GM21515 (cell line): ENCODE measurements around the gene CFAP119.

ENCODE experiments used
- ATAC-seq: cut with Tn5 transposase; IDR thresholded peaks from one replicate; pipeline ENCODE4 v1.9.1; 2021; ENCODE audit not compliant: unreplicated experiment

CFAP119 gene

DNA sequence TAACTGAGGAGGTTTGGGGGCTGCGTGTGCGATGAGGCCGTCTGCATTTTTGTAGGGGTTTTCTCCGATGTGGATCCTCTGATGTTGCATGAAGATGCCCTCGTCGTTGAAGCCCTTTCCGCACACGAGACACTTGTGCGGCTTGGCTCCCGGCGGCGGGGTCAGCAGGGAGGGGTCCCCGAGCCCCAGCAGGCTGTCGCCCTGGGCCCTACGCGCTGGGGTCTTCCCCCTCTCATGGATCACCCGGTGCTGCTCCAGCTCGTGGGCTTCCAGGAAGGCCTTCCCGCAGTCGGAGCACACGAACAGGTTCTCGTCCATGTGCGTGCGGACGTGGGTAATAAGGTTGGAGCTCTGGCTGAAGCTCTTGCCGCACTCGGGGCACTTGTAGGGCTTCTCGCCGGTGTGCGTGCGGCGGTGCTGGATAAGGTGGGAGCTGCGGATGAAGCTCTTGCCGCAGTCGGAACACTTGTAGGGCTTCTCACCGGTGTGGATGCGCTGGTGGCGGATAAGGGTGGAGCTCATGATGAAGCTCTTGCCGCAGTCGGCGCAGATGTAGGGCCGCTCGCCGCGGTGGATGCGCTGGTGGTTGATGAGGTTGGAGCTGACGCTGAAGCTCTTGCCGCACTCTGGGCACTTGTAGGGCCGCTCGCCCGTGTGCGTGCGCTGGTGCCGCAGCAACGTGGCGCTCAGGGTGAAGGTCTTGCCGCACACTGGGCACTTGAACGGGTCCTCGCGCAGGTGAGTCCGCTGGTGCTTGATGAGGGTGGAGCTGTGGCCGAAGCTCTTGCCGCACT lies 20.8 kb upstream of the CFAP119 start:
- no peak for ATAC-seq

DNA sequence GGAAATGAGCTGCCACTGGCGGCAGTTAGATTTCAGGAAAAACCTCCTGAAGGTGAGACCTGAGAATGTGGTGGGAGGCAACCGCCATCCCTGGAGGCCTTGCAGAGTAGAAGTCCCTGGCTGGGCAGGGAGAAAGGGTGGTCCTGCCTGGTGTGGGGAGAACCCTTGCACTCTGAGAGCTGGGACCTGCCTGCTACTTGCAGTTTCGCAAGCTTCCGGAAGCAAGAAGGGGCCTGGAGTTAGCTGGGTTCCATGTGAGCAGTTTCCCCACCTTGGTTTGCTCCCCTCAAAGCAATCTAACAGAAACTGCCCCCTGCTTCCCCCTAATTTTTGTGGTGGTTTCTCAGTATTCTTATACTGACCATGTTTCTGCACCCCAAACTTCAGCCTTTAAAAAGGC lies 18.7 kb upstream of the CFAP119 start:
- no peak for ATAC-seq

DNA sequence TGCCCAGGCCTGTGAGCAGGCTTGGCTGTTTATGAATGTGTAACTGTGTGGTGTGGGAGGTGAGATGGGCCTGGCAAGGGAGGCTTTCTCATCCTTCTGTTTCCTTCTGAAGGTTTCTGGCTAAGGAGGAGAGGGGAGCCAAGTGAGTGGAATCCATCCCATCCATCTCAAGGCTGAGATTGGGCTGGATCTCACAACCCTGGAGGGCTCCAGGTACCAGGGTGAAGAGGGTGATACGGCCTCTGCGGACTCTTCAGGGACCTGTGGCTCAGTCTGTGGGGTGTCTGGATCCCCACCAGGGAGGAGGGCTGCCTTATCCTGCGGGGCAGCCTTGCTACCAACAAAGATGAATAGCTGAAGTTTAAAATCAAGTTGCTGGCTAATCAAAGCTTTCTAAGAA lies 18.2 kb upstream of the CFAP119 start:
- ATAC-seq = no peak

DNA sequence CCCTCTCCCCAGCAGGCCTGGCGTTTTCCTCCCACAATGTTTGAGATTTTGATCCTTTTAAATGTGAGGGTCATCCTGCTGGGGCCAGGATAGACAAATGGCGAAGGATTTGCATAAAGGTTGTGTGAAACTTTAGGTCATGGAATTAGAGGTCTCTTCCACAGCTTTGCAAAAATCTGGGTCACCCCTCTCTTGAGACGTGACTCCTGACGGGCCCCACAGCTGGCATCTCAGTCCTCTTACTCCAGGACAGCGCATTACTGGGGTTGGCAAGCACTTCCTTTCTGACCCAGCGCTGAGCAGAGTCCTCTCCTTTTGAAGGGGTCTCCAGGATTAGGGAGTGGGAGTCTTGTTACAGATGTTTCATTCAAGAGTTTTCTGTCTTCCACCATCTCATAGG lies 17.7 kb upstream of the CFAP119 start:
- ATAC-seq = no peak

DNA sequence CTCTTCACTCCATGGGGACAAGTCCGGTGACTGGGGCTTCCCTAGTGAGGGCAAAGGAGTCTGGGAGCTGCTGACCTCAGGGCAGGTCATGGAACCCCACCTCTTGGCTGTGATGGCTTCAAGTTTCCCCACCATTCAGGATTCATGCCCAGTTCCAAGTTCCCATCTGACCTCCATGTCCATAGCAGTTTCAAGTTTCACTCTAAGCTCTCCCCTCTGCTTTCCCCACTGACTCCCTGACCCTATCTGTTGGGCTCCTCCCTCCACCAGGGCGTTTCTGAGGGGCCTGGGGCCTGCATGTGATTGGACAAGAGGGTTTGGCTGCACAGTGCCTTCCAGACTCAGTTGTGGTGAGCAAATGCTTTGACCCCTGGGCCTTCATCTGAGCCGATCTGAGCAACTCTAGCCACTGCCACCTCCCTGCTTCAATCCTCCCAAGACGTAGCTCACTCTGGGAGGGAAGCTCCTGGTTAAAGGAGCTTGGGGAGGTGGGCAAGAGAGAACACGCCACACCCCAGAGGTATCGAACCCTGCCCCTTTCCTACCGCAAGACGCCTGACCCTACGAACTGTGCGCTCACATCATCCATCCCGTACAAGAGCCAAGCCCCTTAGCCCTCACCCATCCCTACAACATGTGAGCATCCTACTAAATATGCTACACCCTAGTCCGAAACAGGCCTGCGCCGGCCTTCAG lies 16.8 kb upstream of the CFAP119 start:
- ATAC-seq = no peak

DNA sequence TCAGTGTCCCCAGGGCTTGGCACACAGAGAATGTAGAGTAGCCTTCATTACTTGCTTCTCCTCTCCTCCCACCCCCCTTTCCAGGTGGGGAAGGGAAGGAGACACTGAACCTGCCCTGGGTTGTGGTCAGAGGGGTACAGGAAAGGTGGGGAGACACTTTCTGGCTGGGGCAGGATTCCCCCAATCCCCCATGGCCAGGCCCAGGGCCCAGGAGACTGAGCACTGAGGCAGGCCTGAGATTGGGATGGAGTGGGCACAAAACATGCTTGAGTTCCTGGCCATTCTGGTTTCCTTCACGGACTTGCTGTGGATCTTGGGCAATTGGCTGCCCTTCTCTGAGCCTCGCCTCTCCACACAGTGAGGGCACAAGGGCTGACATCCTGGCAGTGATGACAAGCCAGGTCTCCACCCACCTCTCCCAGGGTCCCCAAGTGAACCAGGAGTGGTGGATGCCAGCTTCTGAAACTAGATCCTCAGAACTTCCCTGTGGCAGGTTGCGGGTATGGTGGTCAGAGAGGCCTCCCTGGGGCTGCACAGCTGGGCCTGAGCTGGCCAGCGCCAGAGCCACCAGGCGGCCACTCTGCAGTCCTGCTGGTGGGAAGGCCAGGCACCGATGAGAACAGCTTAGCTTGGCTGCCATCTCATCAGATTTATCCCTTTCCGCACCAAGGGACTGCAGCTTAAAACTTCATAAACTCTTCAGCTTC lies 15.9 kb upstream of the CFAP119 start:
- no peak for ATAC-seq

DNA sequence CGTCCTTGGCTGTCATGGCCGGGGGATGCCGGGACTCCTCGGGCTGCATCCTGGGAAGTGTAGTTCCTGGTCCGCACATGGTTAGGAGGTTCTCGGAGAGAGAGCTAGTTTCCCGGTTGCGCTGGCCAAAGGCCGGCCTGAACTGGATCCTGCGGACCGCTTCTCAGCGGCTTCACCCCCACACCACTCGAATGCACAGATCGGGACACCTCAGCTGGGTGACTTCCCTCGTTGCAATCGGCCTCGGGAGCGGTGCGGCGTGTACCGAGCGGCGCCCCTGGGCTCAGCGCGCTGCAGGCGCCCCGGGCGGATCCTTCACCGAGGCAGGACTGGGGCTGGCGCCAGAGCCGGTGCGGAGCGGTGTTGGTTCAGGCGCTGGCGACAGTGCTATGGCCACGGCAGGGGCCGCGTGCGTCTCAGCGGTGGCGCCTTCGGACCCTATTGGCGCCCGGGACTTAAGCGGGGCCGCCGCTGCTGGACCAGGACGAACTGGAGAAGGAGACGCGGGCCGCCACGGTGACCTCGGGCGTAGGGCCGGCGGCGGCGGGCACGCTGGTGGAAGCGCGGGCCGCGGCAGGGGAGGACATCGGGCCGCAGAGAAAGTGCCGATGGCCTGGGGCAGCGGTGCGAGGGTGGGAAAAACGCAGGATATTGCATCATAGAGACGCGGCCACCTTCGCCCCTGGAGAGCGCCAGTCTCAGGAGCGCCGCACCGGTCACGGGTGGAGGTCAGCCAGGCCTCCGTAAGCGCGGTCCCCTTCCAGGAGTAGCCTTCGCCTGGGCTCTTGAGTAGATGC lies 13.7 kb upstream of the CFAP119 start:
- ATAC-seq = peak; percentile 65

DNA sequence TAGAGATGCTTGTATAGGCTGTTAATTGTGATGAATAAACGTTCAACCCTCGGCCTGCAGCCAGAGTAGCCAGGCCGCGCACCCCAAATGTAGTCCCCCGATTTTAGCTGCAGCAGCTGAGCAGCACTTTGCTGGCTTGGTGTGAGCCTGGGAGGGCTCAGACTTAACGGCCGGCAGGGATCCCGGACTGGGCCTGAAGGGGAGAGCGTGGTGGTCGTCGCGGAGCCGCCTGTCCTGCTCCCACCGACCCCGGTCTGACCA lies 13.2 kb upstream of the CFAP119 start:
- ATAC-seq = no peak

DNA sequence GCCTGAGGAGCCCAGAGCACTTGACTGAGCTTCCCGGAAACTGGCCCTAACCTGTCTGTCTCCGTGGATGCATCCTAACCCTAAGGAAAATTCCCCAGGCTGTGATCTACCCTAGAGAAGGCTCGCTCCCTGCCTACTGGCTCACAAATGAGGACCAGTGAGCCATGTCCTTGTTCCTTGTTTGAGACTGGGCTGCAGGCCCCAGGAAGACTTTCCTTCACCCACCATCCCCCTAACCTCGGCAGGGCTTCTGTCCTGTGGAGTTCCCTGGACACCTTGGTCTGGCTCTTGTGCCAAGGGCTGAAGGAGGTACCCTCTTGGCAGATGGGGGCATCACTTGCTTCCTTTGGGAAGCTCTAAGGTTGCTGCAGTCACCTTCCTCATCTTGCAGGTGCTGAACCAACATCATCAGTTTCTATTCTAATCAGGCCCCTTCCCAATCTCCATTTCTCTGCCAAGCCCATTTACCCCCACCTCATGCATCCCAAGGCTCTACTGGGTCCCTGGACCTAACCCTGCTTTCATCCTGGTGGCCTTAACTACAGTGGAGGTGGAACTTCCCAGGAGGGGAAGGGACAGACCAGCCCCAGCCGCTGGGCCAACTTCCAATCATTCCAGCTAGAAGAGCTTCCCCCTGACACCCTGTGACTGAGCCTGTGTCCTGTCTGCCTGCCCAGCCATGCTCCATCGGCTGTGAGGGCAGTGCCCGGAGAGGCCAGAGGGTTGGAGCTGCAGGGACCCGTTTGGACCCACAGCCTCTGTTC lies 12.7 kb upstream of the CFAP119 start:
- ATAC-seq = no peak

DNA sequence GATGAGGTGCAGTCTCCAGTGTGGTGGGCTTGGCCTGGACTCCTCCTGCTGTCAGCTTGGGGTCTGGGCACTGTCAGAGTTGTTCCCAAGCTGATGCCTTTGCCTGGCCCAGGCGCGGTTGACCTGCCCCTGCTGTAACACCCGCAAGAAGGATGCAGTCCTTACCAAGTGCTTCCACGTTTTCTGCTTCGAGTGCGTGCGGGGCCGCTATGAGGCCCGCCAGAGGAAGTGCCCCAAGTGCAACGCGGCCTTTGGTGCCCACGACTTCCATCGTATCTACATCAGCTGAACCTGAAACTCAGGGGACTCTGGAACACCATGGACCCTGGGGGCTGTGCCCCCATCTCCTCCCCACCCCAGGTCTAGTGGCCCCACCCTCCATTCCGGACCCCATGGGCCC lies 12.0 kb upstream of the CFAP119 start:
- no peak for ATAC-seq

DNA sequence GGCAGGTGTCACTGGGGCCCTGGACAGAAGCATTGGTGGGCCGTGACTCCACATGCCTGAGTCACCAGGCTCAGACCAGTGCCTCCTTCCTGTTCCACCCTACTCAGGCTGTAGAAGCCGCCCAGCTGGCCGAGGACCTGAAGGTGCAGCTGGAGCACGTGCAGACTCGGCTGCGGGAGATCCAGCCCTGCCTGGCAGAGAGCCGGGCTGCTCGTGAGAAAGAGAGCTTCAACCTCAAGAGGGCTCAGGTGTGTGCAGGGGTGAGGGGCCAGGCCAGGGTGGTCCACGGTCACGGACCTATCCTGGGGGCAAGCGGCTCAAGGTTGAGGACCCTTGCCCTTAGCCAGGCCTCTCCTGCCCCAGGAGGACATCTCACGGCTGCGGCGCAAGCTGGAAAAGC lies 9.9 kb upstream of the CFAP119 start:
- no peak for ATAC-seq

DNA sequence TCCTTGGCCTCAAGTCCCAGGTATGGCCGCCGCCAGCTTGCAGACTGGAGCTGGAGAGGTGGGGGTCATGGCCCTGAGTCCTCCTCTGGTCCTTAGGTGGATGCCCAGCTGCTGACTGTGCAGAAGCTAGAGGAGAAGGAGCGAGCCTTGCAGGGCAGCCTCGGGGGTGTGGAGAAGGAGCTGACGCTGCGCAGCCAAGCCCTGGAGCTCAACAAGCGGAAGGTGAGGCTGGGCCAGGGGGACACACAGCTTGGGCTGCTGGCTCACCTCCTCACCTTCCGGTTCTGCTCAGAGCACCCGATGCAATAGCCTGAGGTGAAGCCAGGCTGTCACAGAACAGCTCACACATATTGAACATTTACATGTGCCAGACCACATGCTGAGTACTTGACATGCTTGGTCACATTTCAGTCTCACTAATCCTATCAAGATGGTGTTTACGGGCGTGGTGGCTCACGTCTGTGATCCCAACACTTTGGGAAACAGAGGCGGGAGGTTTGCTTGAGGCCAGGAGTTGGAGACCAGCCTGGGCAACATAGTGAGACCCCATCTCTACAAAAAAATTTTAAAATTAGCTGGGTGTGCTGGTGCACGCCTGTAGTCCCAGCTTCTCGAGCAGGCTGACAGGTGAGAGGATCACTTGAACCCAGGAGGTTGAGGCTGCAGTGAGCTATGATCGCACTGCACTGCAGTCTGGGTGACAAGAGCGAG lies 7.7 kb upstream of the CFAP119 start:
- no peak for ATAC-seq

DNA sequence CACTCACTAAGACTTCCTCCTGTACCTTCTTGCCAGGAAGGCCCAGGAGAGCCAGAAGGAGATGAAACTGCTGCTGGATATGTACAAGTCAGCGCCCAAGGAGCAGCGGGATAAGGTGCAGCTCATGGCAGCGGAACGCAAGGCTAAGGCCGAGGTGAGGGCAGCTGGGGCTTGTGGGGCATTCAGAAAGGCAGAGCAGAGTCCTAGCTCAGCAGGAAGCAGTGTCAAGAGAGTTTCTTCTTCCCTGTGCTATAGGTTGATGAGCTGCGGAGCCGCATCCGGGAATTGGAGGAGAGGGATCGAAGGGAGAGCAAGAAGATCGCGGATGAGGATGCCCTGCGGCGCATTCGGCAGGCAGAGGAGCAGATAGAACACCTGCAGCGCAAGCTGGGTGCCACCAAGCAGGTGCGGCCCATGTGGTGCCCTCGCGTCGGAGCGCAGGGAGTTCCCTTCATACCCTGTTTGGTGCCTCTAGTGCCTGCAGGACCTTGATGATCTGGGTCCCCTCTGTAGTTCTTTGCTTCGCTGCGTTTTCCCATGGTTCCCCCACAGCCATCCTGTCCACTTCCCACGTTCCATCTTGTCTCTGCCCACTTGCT lies 6.8 kb upstream of the CFAP119 start:
- ATAC-seq = no peak

DNA sequence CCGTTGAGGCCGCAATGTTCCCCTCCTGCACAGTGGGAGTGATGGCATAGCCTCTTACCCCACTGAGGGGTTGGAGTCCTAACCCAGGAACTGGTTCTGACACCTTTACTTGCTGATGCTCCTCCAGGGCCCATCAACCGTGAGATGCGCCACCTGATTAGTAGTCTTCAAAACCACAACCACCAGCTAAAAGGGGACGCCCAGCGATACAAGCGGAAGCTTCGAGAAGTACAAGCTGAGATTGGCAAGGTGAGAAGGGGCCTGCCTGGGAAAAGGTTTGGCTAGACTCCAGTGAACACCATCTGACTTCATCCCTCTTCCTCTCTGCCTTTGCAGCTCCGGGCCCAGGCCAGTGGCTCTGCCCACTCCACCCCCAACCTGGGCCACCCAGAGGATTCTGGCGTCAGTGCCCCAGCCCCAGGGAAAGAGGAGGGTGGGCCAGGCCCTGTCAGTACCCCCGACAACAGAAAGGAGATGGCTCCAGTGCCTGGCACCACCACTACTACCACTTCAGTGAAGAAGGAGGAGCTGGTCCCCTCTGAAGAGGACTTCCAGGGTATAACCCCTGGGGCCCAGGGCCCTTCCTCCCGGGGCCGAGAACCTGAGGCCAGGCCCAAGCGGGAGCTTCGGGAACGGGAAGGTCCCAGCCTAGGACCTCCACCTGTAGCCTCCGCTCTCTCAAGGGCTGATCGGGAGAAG lies 6.1 kb upstream of the CFAP119 start:
- no peak for ATAC-seq

DNA sequence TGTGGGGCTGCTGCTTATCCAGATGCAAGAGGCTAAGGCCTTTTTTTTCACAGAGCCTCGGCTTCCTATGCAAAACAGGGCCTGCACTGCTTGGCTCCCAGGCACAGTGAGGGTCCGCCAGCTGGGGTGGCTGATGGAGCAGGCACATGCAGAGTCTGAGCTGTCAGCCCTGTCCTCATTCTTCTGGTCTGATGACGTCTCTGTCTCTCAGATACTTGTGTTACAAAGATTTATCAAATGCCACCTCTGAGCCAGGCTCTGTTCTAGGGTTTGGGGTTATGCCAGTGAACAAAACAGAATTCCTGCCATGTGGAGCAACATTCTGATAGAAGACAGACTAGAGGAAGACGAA lies 5.0 kb upstream of the CFAP119 start:
- no peak for ATAC-seq

DNA sequence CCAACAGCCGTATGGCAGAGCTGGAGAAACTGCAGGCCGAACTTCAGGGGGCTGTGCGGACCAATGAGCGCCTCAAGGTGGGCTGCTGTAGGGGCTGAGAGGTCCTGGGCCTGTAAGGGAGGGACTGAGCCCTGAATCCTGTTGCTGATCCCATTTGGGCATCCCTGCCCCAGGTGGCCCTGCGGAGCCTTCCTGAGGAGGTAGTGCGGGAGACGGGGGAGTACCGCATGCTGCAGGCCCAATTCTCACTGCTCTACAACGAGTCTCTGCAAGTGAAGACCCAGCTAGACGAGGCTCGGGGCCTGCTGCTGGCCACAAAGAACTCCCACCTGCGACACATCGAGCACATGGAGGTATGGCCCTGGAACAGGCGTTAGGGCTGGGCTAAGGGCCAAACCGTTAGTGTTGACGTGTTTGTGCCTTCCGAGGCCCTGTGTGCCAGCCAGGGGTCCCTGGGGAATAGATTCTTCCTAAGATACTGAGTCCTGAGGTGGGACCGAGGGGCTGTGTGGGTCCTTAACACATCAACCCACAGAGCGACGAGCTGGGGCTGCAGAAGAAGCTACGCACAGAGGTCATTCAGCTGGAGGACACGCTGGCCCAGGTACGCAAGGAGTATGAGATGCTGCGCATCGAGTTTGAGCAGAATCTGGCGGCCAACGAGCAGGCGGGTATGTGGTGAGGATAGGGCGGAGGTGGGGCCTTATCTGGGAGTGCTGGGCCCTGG lies 4.5 kb upstream of the CFAP119 start:
- ATAC-seq = no peak

DNA sequence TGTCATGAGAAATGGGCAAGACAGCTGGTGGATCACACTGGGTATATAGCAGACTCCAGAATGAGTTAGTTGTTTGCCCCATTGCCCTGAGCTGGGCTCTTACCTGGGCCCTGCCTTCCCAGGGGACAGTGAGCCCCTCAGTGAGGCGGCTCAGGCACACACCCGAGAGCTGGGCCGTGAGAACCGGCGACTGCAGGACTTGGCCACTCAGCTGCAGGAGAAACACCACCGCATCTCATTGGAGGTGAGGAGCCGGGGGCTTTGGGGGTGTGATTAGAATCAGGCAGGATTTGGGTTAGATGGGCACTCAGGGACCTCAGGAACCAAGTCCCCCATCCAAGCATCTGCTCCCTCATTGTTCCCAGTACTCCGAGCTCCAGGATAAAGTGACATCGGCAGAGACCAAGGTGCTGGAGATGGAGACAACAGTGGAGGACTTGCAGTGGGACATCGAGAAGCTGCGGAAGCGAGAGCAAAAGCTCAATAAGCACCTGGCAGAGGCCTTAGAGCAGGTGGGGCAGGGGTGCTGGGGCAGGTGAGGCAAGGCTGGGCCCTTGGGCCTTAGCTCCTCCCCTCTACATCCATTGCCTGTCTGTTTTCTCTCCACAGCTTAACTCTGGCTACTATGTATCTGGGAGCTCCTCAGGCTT lies 3.1 kb upstream of the CFAP119 start:
- no peak for ATAC-seq

DNA sequence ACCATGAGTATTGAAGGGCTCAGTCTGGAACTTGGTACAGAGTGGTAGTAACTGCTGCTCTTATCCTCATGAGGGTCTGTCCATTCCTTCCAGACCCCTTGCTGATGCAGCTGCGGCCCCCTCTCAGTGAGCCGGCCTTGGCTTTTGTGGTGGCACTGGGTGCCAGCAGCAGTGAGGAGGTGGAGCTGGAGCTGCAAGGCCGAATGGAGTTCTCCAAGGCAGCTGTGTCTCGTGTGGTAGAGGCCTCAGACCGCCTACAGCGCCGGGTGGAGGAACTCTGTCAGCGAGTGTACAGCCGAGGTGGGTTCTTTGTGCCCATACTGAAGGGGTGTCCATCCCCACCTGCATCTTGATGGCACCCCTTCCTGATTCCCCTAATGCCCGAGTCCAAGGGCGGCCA lies 2.2 kb upstream of the CFAP119 start:
- no peak for ATAC-seq
